HepG2 (cell line): ENCODE results near the gene GADL1.

Source experiments
- ATF1 ChIP-seq: IDR thresholded peaks from 2 replicates; pipeline ENCODE4 v1.6.1; 2016; ENCODE audit warnings: mild to moderate bottlenecking, control low read depth
- CEBPB ChIP-seq: IDR thresholded peaks from 2 replicates; pipeline ENCODE4 v1.6.1; 2011; ENCODE audit warnings: low read depth, low read length, improper control_type of control experiment, borderline replicate concordance
- CTCF ChIP-seq: sonication (generic); formaldehyde crosslinking; IDR thresholded peaks from 2 replicates; pipeline ENCODE4 v1.5.0; 2020; ENCODE audit warnings: mild to moderate bottlenecking, missing genetic modification reagents, moderate library complexity
- ELF4 ChIP-seq: sonication (generic); formaldehyde crosslinking; IDR thresholded peaks from 2 replicates; pipeline ENCODE4 v1.5.0; 2020; ENCODE audit warnings: missing genetic modification reagents, mild to moderate bottlenecking, moderate library complexity, borderline replicate concordance
- JUNB ChIP-seq: sonication (generic); formaldehyde crosslinking; IDR thresholded peaks from 2 replicates; pipeline ENCODE4 v1.8.0; 2022; ENCODE audit warnings: missing genetic modification reagents, mild to moderate bottlenecking, borderline replicate concordance
- MAFG ChIP-seq: sonication (generic); formaldehyde crosslinking; IDR thresholded peaks from 2 replicates; pipeline ENCODE4 v1.5.1; 2020; ENCODE audit warnings: mild to moderate bottlenecking, missing genetic modification reagents
- RXRA ChIP-seq: sonication (generic); formaldehyde crosslinking; IDR thresholded peaks from 2 replicates; pipeline ENCODE4 v1.5.1; 2020; ENCODE audit warnings: missing genetic modification reagents
- ZBTB10 ChIP-seq: sonication (generic); formaldehyde crosslinking; IDR thresholded peaks from 2 replicates; pipeline ENCODE4 v1.4.0; 2020; ENCODE audit warnings: missing genetic modification reagents, borderline replicate concordance
- ZNF24 ChIP-seq: fragments of 450-650 bp; IDR thresholded peaks from 2 replicates; pipeline ENCODE4 v1.6.1; 2017; ENCODE audit warnings: antibody characterized with exemption, mild to moderate bottlenecking

GRCh38 chr3:30711867-30712266 lies 182.6 kb downstream of the GADL1 start:
- TF ChIP-seq CEBPB (no peak), ATF1 (CRISPR knock-in tag) (no peak), RXRA (CRISPR knock-in tag) (no peak), ZBTB10 (CRISPR knock-in tag) (no peak), ZNF24 (no peak), ELF4 (CRISPR knock-in tag) (no peak), JUNB (CRISPR knock-in tag) (no peak), CTCF (CRISPR knock-in tag) (no peak), MAFG (CRISPR knock-in tag) (no peak)
